Lower leg skin (tissue), 3 donors: ENCODE data around the gene NFAT5.

Experiments
- POLR2A ChIP-seq, 2 donors: fragments of 450-650 bp; IDR thresholded peaks; one replicate each; pipeline ENCODE4 v1.6.1; 2016 to 2017; ENCODE audit warnings: antibody characterized with exemption in 2 of 2, mild to moderate bottlenecking in 1 of 2, moderate library complexity in 1 of 2
- TF ChIP-seq, protein P1 (sequence below), 3 donors: fragments of 450-650 bp; IDR thresholded peaks; one replicate each; pipeline ENCODE4 v1.5.1; 2016; ENCODE audit warnings: antibody characterized with exemption in 3 of 3, mild to moderate bottlenecking in 3 of 3, moderate library complexity in 2 of 3

DNA sequence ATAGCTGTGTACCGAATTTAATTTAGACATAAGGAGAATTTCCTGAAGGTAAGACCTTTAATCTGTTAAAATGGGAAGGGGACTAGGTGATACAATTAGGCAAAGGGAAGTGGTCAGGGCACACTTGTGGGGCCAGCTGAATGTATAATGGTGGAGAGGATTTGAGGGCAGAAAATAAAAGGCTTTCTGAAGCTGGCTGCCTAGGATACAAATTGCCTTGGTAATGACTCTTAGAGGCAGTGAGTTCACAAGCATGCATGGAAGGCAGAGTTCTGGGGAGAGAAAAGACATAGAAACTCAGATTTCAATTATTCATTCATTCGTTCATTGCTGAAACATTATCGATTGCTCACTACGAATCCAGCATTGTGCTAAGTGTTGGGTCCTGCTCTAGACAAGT lies 12.4 kb upstream of the NFAT5 start:
- TF ChIP-seq, protein P1, sequence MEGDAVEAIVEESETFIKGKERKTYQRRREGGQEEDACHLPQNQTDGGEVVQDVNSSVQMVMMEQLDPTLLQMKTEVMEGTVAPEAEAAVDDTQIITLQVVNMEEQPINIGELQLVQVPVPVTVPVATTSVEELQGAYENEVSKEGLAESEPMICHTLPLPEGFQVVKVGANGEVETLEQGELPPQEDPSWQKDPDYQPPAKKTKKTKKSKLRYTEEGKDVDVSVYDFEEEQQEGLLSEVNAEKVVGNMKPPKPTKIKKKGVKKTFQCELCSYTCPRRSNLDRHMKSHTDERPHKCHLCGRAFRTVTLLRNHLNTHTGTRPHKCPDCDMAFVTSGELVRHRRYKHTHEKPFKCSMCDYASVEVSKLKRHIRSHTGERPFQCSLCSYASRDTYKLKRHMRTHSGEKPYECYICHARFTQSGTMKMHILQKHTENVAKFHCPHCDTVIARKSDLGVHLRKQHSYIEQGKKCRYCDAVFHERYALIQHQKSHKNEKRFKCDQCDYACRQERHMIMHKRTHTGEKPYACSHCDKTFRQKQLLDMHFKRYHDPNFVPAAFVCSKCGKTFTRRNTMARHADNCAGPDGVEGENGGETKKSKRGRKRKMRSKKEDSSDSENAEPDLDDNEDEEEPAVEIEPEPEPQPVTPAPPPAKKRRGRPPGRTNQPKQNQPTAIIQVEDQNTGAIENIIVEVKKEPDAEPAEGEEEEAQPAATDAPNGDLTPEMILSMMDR (IDR thresholded peaks at IDR 0.05) = no peak
- TF ChIP-seq POLR2A (IDR thresholded peaks at IDR 0.05) = no peak
